GM19395 (cell line): ENCODE results near the gene BEGAIN.

Experiments
- ATAC-seq: cut with Tn5 transposase; IDR thresholded peaks from one replicate; pipeline ENCODE4 v1.9.1; 2021; ENCODE audit warnings: mild to moderate bottlenecking, moderate library complexity; ENCODE audit not compliant: unreplicated experiment

The BEGAIN gene

DNA sequence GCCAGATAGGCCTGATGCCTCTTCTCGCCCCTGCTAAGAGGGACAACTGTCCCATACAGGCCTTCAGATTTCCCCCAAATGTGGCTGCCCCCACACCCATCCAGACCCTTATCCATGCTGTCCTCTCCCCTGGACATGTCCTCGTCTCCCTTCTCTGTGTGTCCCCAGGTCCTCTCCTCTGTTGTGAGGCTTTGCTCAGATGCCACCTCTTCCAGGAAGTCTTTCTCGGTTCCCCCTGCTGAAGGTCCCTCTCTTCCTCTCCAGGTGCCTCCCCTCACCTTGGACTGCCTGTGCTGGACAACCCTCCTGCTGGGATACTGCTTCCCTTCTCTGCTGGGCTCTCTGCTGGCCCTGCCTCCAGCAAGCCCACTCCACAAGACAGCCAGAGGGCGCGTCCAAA lies 33.7 kb downstream of the BEGAIN start:
- no peak for ATAC-seq

GRCh38 chr14:100552524-100553125 lies 34.6 kb downstream of the BEGAIN start:
- ATAC-seq = no peak

DNA sequence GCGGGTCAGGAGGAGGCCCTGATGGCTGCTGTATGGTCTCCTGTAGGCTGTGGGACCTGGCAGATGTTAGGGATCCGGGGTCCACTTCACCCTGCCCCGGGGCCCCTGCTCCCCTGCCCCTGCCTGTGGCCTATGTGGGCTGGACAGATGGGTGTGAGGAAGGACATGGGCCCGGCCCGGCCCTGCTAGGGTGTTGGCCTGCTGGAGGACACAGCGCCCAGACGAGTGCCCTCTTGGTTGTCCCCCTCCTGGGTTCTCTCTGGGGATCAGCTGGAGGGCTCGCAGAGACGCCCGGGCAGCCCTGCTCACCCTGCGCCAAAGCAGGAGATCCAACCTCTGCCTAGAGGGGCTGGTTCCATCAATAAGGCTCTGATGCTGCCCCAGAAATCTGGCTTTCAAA lies 36.2 kb downstream of the BEGAIN start:
- ATAC-seq = no peak

- no peak for ATAC-seq
Measured at GRCh38 chr14:100549834-100550625, 37.2 kb downstream of the BEGAIN start.

DNA sequence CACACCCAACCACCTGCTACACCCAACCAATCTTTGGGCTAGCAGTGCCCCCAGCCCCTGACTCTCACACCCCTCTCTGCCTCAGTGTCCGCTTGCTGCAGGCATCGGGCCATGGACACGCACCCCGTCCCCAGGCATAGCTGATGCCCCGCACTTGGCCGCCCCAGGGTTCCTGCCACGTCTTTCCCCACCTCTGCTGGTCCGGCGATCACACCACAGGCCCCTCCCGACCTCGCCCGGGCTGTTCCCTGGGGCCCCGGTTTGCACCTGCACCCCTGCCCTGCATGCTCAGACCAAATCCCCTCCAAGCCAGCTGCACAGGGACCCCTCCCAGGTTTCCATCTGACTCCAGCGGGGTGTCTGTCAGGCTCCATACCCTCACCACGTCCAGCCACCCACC lies 38.3 kb downstream of the BEGAIN start:
- no peak for ATAC-seq

GRCh38 chr14:100548295-100548655 lies 38.9 kb downstream of the BEGAIN start:
- ATAC-seq = no peak

GRCh38 chr14:100547633-100548294 lies 39.5 kb downstream of the BEGAIN start:
- no peak for ATAC-seq

DNA sequence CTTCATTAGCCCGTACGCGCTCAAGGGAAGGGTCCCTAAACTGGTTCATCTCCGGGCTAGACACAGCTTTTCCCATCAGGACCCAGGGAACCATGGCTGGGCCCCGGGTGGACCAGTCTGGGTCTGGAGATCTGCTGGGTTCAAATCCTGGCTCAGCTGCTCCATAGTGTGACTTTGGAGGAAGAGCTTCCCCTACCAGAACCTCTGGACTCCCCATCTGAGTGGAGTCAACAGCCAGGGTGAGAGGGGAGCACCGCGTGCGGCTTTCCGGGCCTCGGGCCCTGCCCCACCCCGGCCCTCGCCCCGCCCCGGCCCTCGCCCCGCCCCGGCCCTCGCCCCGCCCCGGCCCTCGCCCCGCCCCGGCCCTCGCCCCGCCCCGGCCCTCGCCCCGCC lies 41.2 kb downstream of the BEGAIN start:
- no peak for ATAC-seq

GRCh38 chr14:100545359-100545758 lies 41.9 kb downstream of the BEGAIN start:
- no peak for ATAC-seq

DNA sequence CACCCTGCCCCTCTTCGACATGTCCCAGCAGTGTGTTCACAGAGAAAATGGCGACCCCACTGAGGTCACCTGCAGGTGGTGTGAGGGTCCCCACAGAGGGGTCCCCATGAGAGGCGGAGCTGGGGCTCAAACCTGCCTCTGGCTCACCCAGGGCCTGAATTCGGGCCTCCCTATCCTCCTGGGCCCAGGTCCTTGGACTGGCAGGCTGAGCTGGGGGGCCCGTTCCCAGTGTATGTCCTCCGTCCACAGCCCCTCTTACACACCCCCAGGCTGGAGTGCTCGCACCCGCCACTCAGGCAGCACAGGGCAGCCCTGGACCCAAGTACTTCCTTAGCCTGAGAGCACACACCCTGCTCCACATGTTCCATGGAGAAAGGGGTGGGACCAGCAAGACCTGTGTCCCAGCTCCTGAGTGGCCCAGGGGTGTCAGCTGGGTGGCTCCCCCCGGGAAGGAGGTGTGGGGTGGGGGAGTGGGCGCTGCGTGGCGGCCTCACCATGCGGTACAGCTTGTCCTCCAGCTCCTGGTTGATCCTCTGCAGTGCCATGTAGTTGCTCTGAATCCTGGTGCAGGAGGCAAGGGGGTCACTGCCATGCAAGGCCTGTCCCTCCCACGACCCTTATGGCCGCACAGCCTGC lies 42.6 kb downstream of the BEGAIN start:
- no peak for ATAC-seq

DNA sequence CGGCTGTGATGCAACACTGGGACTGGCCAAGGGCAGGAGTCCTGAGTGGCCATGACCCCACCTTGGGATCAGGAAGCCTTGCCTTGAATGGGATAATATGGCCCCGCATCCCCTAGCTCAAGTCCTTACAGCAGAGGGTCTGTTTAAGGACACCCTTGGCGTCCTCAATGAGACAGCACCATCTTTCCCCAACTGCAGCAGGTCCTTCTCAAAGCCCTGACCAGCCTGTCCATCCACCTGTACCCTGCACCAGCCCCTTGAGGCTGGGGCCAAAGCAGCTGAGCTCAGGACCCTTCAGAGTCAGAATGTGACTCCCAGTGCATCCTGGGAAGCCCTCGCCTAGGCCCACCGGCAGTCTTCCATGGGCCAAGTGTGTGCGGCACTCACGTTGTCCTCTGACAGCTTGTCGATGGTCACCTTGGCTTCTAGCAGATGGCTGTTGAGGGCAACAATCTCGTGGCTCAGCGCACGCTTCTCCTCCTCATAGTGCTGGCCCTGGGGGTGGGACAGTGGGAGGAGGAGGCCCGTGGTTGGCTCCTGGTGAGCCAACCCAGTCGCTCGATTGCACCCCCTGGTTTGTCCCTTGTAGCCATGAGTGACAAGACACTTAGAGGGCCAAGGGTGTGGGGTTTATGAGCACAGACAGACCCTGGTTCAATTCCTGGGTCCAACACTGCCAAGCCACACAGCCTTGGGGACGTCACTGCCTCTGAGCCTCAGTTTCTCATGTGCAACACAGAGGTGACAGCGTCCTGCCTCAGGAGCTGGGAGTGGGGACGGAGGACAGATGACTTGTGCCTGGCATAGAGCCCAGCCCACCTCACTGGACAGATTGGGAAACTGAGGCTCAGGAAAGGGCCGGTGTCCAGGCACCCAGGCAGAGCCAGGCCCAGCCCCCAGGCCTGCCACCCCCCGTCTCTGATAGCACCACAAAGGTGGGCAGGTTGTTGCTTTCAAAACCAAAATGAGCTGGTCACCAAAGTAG lies 43.5 kb downstream of the BEGAIN start:
- ATAC-seq = no peak

GRCh38 chr14:100542619-100543205 lies 44.5 kb downstream of the BEGAIN start:
- no peak for ATAC-seq

DNA sequence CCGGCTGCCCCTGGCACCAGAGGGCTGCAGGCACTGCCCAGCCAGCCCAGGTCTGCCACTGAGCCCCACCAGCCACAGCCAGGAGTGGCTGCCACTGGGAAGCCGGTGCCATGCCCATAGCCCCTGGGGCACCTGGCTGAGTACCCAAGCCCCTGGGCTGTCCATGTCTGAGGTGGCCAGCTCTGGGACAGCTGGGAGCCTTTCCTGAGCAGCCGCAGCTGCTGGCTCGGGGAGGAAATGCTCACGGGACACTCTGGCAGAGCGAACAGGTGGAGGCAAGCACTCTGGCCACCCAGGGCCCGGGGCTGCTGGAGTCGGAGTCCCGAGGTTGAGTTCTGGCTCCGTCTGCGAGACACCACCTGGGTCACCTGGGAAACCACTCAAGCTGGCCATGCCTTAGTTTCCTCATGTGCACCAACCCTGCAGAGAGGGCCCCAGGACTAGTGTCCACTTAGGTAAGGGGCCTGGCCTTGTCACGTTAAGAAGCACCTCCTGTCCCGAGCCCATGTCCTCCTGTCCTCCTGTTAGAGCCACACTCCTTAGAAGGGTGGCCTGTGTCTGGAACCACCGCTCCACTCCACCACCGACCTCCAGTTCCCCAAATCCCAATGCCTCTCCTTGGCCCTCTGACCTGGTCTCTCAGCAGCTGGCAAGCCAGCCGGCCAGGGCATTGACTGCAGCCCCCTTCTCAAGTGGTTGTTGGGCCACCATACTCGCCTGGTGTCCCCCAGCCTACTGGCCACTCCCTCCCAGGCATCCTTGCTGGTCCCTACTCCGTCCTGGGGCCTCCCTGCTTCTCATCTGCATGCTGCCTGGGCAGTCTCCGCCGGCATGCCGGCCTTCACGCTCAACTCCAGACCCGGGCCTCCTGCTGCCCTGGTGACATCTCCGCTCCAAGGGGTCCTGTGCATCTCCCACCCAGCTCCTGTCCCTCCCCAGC lies 45.3 kb downstream of the BEGAIN start:
- ATAC-seq = no peak

GRCh38 chr14:100540926-100541620 lies 46.1 kb downstream of the BEGAIN start:
- no peak for ATAC-seq

DNA sequence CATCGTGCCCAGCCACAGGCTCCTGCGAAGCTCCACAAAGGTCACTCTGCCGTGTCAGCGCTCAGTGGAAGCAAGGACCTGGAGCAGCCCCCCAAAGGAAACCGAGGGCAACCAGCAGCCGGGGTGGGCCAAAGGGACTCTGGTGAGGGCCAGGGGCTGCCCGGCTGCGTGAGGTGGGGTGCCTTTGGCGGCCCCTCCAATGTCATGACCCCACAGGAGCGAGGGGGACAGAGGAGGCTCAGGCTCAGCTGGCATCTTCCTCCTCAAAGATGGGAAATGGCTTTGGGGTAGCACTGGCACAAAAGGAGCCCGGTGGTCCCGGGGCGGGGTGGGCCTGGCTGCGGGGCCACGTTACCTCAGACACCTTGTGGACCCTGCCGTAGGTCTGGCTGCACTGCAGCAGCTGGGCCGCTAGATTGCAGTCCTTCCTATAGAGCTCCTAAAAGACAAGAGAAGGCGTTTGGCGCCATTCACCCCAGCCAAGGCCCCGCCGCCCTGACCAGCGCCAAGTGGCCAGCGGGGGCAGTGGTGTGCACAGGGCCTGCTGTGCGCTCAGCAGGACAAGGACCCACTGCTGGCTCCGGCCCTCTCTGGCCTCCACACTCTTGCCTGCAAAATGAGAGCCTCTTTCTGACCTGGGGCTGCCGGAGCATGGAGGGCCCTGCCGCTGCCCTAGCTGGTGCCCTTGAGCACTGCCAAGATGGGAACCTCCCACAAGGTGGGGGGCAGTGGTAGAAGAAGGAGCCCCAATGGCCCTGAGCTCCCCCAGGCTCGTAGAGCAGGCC lies 46.9 kb downstream of the BEGAIN start:
- no peak for ATAC-seq

DNA sequence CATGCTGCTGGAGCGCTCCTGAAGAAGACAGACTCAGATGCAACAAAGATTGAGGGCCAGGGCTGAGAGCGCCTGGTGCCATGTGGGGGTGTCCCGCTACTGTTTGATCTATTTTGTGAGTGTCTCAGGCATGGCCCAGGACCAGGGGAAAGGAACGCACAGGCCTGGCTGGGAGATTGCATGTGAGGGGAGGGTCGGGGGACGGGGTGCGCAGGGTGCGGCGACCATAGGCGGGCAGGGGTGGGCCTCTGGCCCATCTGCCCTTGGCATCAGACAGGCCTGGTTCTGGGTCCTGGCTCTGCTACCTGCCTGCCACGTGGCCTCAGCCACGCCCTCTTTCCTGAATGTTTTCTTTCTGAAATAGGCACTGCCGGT lies 47.5 kb downstream of the BEGAIN start:
- no peak for ATAC-seq

- no peak for ATAC-seq
Measured at GRCh38 chr14:100539003-100539660, 48.1 kb downstream of the BEGAIN start.
